ENCODE results near the gene NECTIN2.
"Not testable (repeated sequence)": the region's sequence is repeated elsewhere in the genome, so short reads cannot be mapped to it uniquely, and the experiment has no call there.

Gene NECTIN2

DNA sequence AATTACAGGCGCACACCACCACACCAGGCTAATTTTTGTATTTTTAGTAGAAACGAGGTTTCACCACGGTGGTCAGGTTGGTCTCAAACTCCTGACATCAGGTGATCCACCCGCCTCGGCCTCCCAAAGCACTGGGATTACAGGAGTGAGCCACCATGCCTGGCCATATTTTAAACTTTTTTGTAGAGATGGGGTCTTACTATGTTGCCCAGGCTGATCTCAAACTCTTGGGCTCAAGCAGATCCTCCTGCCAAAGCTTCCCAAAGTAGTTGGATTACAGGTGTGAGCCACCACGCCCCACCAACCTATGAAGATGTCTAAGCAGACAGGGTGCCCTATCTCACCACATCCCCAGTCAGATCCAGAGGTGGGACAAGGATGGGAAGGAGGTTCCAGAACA lies 65.8 kb downstream of the NECTIN2 start:
- not testable (repeated sequence) for DNase-seq

DNA sequence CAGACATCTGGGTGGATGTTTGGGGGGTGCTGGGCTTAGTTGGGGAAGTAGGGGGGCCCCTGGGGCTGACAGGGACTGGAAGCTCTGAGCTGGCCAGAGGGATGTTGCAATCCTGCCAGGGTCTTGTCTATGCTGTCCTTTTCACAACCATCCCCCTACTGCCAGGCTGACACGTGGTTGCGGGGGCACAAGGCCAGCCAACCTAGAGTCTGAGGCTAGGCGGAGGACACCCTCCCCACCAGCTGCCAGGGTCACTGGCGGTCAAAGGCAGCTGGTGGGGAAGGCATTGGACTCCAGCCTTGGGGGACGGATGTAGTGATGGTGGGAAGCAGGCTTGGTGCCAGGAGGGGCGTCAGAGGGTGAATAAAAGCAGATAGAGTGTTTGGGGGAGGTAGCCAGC lies 66.8 kb downstream of the NECTIN2 start:
- DNase-seq, result no peak

DNA sequence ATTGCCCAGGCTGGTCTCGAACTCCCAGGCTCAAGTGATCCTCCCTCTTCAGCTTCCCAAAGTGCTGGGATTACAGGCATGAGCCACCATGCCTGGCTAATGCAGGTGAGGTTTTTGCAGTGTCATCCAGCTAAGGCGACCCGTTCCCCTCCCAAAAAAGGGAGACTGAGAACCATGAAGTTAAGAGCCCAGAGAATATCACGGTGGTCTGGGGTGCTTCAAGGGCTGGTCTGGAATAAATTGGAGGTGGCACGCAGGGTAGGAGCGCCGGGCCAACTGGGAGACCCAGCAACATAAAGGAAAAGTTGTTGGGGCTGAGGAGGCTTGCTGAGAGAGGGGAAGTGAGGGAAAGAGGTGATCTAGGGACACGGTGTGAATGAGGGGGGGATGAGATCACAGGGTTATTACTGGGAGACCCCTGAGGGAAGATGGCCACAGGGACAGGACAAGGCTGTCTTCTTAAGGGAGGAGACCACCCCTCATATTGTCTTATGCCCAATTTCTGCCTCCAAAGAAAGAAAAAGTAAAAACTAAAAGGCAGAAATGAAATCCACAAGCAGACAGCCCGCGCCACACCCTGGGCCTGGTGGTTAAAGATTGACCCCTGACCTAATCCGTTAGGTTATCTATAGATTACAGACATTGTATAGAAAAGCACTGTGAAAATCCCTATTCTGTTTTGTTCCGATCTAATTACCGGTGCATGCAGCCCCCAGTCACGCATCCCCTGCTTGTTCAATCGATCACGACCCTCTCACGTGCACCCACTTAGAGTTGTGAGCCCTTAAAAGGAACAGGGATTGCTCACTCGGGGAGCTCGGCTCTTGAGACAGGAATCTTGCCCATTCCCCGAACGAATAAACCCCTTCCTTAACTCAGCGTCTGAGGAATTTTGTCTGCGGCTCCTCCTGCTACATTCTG lies 67.7 kb downstream of the NECTIN2 start:
- DNase-seq, result not testable (repeated sequence)

DNA sequence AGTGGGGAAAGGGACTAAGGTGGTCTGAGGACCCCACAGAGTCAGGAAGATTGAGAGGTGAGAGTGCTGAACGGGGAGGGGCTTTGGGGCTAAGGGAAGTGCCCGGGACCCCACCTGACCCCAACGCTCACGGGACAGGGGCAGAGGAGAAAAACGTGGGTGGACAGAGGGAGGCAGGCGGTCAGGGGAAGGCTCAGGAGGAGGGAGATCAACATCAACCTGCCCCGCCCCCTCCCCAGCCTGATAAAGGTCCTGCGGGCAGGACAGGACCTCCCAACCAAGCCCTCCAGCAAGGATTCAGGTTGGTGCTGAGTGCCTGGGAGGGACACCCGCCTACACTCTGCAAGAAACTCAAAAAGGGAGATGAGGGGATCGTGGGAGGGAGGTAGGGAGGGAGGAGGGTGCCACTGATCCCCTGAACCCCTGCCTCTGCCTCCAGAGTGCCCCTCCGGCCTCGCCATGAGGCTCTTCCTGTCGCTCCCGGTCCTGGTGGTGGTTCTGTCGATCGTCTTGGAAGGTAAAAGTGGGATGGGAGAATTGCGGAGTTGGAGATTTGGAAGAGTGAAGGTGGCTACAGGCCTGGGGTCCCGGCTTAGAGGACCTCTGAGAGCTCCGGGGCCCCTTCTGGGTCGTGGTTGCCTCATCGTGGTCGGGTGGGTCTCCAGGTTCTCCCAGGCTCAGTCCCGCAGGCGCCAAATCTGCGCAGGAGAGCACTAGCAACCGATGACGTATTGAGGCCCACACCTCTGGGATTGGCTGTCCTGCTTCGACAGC lies 68.5 kb downstream of the NECTIN2 start, which contains the start of gene APOC1:
Gene APOC1 (plus strand): TSS at position 176 of the 774 bp plus-strand sequence. CDS start 284 bp downstream, at position 460.
- peak; percentile 63 for DNase-seq

DNA sequence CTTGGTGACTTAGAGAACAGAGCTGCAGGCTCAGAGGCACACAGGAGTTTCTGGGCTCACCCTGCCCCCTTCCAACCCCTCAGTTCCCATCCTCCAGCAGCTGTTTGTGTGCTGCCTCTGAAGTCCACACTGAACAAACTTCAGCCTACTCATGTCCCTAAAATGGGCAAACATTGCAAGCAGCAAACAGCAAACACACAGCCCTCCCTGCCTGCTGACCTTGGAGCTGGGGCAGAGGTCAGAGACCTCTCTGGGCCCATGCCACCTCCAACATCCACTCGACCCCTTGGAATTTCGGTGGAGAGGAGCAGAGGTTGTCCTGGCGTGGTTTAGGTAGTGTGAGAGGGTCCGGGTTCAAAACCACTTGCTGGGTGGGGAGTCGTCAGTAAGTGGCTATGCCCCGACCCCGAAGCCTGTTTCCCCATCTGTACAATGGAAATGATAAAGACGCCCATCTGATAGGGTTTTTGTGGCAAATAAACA lies 78.2 kb downstream of the NECTIN2 start:
- no peak for DNase-seq

DNA sequence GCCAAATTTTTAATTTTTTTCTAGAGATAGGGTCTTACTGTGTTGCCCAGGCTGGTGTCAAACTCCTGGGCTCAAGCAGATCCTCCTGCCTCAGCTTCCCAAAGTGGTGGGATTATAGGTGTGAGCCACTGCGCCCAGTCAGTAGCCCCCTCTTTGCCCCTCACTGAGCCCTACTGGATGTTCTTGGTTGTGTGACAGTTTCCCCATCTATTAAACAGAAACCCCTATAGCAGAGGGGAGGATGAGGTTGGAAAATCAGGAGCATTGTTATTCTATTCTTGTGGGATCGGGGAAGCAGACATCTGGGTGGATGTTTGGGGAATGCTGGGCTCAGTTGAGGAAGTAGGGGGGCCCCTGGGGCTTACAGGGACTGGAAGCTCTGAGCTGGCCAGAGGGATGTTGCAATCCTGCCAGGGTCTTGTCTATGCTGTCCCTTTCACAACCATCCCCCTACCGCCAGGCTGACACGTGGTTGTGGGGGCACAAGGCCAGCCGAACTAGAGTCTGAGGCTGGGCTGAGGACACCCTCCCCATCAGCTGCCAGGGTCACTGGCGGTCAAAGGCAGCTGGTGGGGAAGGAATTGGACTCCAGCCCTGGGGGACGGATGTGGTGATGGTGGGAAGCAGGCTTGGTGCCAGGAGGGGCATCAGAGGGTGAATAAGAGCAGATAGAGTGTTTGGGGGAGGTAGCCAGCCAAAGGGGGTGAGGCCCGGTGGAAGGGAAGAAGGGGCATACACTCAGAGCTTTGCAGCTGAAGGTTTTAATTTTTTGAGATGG lies 79.2 kb downstream of the NECTIN2 start:
- DNase-seq, result no peak

DNA sequence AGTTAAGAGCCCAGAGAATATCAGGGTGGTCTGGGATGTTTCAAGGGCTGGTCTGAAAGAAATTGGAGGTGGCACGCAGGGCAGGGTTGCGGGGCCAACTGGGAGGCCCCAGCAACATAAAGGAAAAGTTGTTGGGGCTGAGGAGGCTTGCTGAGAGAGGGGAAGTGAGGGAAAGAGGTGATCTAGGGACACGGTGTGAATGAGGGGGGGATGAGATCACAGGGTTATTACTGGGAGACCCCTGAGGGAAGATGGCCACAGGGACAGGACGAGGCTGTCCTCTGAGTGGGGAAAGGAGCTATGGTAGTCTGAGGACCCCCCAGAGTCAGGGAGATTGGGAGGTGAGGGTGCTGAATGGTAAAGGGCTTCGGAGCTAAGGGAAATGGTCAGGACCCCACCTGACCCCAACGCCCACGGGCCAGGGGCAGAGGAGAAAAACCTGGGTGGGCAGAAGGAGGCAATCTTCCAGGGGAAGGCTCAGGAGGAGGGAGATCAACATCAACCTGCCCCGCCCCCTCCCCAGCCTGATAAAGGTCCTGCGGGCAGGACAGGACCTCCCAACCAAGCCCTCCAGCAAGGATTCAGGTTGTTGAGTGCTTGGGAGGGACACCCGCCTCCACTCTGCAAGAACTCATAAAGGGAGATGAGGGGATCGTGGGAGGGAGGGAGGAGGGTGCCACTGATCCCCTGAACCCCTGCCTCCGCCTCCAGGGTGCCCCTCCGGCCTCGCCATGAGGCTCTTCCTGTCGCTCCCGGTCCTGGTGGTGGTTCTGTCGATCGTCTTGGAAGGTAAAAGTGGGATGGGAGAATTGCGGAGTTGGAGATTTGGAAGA lies 80.4 kb downstream of the NECTIN2 start:
- DNase-seq, result not testable (repeated sequence)

DNA sequence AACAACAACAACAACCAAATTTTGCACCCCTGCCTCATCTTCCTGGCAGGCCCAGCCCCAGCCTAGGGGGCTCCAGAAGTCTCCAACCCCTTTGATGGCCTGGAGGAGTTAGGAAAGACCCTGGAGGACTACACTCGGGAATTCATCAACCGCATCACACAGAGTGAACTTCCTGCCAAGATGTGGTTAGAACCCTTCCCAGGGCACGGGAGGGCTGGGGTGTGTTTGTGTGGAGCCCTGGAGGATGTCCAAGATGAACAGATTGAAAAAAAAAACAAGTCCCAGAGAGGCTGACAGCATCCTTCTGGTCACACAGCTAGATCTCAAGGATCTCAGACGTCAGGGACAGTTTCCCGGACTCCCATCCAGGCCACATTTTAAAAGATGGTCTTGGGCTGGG lies 81.6 kb downstream of the NECTIN2 start:
- DNase-seq, result no peak

DNA sequence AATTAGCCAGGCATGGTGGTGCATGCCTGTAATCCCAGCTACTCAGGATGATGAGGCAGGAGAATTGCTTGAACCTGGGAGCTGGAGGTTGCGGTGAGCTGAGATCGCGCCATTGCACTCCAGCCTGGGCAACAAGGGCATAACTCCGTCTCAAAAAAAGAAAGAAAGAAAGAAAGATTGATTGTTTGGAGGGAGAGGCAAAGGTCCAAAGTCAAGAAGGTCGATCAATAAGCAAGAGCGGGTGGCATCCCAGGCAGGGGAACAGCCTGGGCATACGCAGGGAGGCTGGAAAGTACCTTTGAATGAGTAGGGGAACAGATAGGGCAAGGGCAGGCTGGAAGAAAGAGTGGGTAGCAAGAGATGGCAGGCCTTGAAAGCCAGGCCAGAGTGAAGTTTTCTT lies 84.0 kb downstream of the NECTIN2 start:
- DNase-seq, result no peak

DNA sequence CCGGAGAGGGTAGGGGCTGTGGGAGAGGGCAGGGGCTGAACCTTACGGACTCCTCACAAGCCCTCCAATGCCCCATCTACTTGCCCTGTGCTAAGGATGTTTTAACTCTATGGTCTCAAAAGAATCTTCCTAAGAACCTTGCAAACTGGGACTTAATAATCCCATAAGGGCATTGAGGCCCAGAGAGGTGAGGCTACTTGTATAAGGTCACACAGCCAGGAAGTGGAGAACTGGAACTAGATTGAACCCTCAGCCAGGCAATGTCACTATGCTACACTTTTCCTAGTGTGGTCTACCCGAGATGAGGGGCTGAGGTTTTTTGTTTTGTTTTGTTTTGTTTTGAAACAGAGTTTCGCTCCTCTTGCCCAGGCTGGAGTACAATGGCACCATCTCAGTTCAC lies 85.4 kb downstream of the NECTIN2 start:
- DNase-seq, result no peak
